Smooth muscle cell (in vitro differentiated cells): ENCODE results near the gene C3orf33. TPM values are rescaled to one million over a fixed set of nuclear protein-coding genes. Genes with fewer than 3 reads are reported as not detected.

Experiments
- DNase-seq: peaks from one replicate; lab custom pipeline; 2025; ENCODE audit not compliant: unreplicated experiment; lab: John Stamatoyannopoulos, UW
- H2AFZ ChIP-seq: fragments of 200-600 bp; sonication (generic); 2 replicates; pipeline ENCODE4 v1.6.0; 2016; ENCODE audit warnings: antibody characterized with exemption, low read depth, mild to moderate bottlenecking
- H3F3A ChIP-seq: fragments of 200-600 bp; sonication (generic); 2 replicates; pipeline ENCODE4 v1.6.0; 2017; ENCODE audit warnings: antibody characterized with exemption, low read depth
- H3K27ac ChIP-seq: fragments of 200-600 bp; sonication (generic); 2 replicates; pipeline ENCODE4 v1.5.1; 2016; ENCODE audit warnings: low read depth, mild to moderate bottlenecking
- H3K27me3 ChIP-seq: fragments of 200-600 bp; sonication (generic); 2 replicates; pipeline ENCODE4 v1.6.1; 2016; ENCODE audit warnings: low read depth, mild to moderate bottlenecking
- H3K36me3 ChIP-seq: fragments of 200-600 bp; sonication (generic); 2 replicates; pipeline ENCODE4 v1.5.1; 2016; ENCODE audit warnings: low read depth
- H3K4me1 ChIP-seq: fragments of 200-600 bp; sonication (generic); 2 replicates; pipeline ENCODE4 v1.5.1; 2016; ENCODE audit warnings: low read depth
- H3K4me2 ChIP-seq: fragments of 200-600 bp; sonication (generic); 2 replicates; pipeline ENCODE4 v1.6.0; 2016; ENCODE audit warnings: mild to moderate bottlenecking
- H3K4me3 ChIP-seq: fragments of 200-600 bp; sonication (generic); 2 replicates; pipeline ENCODE4 v1.5.1; 2016; ENCODE audit warnings: mild to moderate bottlenecking
- H3K79me2 ChIP-seq: fragments of 200-600 bp; sonication (generic); 2 replicates; pipeline ENCODE4 v1.6.0; 2016; ENCODE audit warnings: low read depth, mild to moderate bottlenecking
- H3K9ac ChIP-seq: fragments of 200-600 bp; sonication (generic); 2 replicates; pipeline ENCODE4 v1.6.0; 2016; ENCODE audit warnings: low read depth
- H3K9me3 ChIP-seq: fragments of 200-600 bp; sonication (generic); replicated peaks from 2 replicates; pipeline ENCODE4 v1.5.1; 2016; ENCODE audit warnings: low read depth
- H4K20me1 ChIP-seq: fragments of 200-600 bp; sonication (generic); 2 replicates; pipeline ENCODE4 v1.6.0; 2016; ENCODE audit warnings: low read depth
- CTCF ChIP-seq: fragments of 200-600 bp; sonication (generic); IDR thresholded peaks from 2 replicates; pipeline ENCODE4 v1.5.1; 2017; ENCODE audit warnings: borderline replicate concordance, mild to moderate bottlenecking, antibody characterized with exemption; ENCODE audit not compliant: insufficient read depth, poor library complexity, severe bottlenecking
- WGBS: methylation state at CpG from one replicate; pipeline ENCODE4 v1.1.7; 2016; ENCODE audit warnings: low lambda C conversion rate; 5-methylcytosine and 5-hydroxymethylcytosine counted together
- polyA plus RNA-seq: library from polyadenylated mRNA; unstranded; fragments of >200 nt; fragmentation: Nextera tagmentation; extraction: Ambion mirVana; gene quantifications from 2 replicates; pipeline ENCODE4 v1.2.1, GENCODE V29; 2016
- total RNA-seq: library from RNA; depleted of rRNA; stranded (reverse); fragments of >200 nt; gene quantifications from 2 replicates; pipeline ENCODE4 v1.2.3, GENCODE V29; 2014

C3orf33 gene
- total and polyA plus RNA-seq, 2 experiments from 2014 or later = 3.4 to 4.3 TPM

GRCh38 chr3:155747286-155747945, 58.7 kb downstream of the C3orf33 start:
- WGBS = 46% methylated on average over 2 of the region's 2 CpGs
- no peaks in the 10 kb centered on the region for H3K79me2 ChIP-seq

GRCh38 chr3:155746703-155747102, 59.4 kb downstream of the C3orf33 start:
- no peak overlapping the region for H3K27ac ChIP-seq
- no peaks in the 10 kb centered on the region for H4K20me1 ChIP-seq
- H3K36me3 ChIP-seq = no peaks in the 10 kb centered on the region
- TF ChIP-seq CTCF = no peak
- H3K4me1 ChIP-seq = peaks cover 36% of the 10 kb centered on the region
- H3K4me3 ChIP-seq = no peak overlapping the region
- DNase-seq = no peak
- no peaks in the 10 kb centered on the region for H3F3A ChIP-seq
- H3K27me3 ChIP-seq = peaks cover 60% of the 10 kb centered on the region
- 78% methylated on average over 1 of the region's 1 CpG for WGBS
- no peak overlapping the region for H3K4me2 ChIP-seq
- no peaks in the 10 kb centered on the region for H3K9me3 ChIP-seq
- no peaks in the 10 kb centered on the region for H3K79me2 ChIP-seq
- no peak overlapping the region for H2AFZ ChIP-seq
- H3K9ac ChIP-seq = no peak overlapping the region

More at GRCh38 chr3:155747286-155747945, 58.7 kb downstream of the C3orf33 start:
- H3K4me2 ChIP-seq = no peak overlapping the region
- no peaks in the 10 kb centered on the region for H3F3A ChIP-seq
- H3K27ac ChIP-seq = no peak overlapping the region
- no peak for DNase-seq
- H3K9ac ChIP-seq = no peak overlapping the region
- no peak overlapping the region for H3K4me3 ChIP-seq
- H3K4me1 ChIP-seq = peaks cover 36% of the 10 kb centered on the region
- no peaks in the 10 kb centered on the region for H4K20me1 ChIP-seq
- TF ChIP-seq CTCF = no peak
- no peaks in the 10 kb centered on the region for H3K9me3 ChIP-seq
- H3K36me3 ChIP-seq = no peaks in the 10 kb centered on the region
- H2AFZ ChIP-seq = no peak overlapping the region
- H3K27me3 ChIP-seq = peaks cover 53% of the 10 kb centered on the region

GRCh38 chr3:155745795-155746550, 60.1 kb downstream of the C3orf33 start:
- no peaks in the 10 kb centered on the region for H3K9me3 ChIP-seq
- H3K27ac ChIP-seq = no peak overlapping the region
- no peaks in the 10 kb centered on the region for H3K36me3 ChIP-seq
- H3K4me2 ChIP-seq = peak overlapping the region; percentile 96
- TF ChIP-seq CTCF = no peak
- DNase-seq = no peak
- no peaks in the 10 kb centered on the region for H4K20me1 ChIP-seq
- H3K4me3 ChIP-seq = peak overlapping the region; percentile 76
- no peak overlapping the region for H3K9ac ChIP-seq
- H2AFZ ChIP-seq = no peak overlapping the region
- H3K27me3 ChIP-seq = peaks cover 61% of the 10 kb centered on the region
- 11% methylated on average over 19 of the region's 19 CpGs for WGBS
- no peaks in the 10 kb centered on the region for H3K79me2 ChIP-seq
- H3K4me1 ChIP-seq = peaks cover 41% of the 10 kb centered on the region
- no peaks in the 10 kb centered on the region for H3F3A ChIP-seq
